HG03280 (cell line): Measurements from ENCODE around the gene SLC38A10.

ENCODE experiments used
- ATAC-seq: cut with Tn5 transposase; IDR thresholded peaks from one replicate; pipeline ENCODE4 v1.9.1; 2021; ENCODE audit warnings: mild to moderate bottlenecking, moderate library complexity; ENCODE audit not compliant: unreplicated experiment

Gene SLC38A10

DNA sequence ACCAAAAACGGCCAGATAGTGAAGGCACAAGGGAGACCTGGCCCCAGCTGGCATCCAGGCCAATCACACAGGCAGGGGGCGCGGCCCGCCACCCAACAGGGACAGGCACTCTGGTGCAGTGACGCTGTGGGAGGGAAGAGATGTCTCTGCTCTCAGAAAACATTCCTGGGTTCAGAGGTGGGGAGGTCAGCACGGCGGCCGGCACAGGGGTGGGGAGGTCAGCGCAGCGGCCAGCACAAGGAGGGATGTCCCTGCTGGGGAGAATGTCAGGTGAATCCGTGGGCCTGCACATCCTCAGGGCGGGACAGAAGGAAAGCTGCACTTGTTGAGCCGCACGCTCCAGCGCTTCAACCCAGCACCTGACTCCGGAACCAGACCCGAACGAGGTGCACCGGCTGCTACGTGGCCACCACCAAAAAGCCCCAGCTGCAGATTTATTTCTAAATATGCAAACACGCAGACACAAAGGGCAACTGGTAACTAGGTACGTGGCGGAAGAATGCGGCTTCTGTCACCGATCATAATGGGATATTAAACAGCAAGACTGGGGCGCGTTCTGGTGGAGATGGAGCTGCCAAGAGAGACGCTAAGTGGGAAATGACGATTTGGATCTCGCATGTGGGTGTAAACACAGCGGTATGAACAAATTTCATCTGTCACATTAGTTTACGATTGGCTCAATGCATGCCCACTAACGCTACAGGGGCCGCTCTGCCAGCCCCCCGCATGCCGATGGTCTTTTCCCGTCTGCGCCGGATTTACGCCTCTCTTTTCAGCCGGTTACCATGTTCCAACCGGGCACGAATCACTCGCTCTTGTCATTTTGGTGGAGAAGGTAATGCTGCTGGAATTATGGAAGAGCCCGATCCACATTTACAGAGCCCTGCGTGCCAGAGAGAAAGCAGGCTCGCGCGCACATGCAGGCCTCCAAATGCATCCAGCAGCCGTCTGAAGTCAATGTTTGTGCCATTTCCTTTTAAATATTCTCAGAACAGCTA lies 15.5 kb downstream of the SLC38A10 start:
- no peak for ATAC-seq

GRCh38 chr17:81278831-81279230 lies 16.3 kb downstream of the SLC38A10 start:
- ATAC-seq = no peak

- ATAC-seq = no peak
Measured at GRCh38 chr17:81277946-81278693, 17.0 kb downstream of the SLC38A10 start.

DNA sequence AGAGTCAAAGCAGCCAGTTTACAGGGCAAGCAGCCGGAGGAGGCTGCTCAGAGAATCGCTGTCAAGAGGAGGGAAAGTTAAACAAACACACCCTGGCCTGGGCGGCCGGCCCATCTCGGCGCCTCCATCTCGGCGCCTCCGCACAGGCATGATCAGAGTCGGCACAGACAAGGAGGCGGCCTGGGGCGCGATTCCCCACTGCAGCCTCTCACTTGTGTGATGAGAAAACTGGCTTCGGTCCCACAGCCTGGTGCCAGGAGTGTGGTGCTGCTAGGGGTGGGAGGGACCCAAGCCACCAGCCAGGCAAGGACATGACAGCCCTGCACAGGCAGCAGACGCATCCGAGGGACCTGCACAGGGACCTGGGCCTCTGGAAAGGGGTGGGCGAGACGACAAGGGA lies 17.7 kb downstream of the SLC38A10 start:
- ATAC-seq = no peak

- ATAC-seq = no peak
Measured at GRCh38 chr17:81276781-81277180, 18.3 kb downstream of the SLC38A10 start.

GRCh38 chr17:81274471-81274855 lies 20.6 kb downstream of the SLC38A10 start:
- ATAC-seq = no peak

DNA sequence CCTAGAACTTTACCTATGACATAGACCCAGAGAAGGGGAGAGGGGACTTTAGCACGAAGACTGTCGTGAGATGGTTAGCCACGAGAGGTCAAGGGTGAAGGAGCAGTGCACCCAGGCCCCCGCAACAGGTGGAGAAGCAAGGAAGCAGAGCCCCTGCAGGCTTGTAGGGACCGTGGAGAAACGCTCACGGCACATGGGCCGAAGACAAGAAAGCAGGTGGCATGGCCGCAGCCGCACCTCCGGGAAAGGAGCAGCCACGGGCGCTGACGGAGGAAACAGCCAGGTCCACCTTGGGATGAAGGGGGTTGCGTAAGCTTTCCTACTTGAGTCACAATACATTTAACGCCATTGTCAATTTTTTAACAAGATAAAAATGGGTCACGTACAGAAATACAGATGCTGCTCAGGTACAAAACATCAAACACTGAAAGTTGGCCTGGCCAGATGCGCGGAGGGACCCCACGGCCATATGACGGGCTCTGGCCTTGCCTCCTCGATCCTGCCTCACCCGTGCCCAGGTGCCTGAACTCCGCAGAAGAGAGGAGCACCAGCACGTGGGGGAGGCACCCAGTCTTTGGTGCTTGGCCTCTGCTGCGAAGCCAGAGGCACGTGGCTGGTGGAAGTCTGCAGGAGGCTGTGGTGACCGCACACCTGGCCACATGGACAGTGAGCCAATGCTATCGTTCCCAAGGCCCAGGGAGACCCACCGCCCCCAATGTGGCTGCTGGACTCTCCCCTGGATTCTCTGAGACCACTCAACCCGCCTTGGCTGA lies 21.2 kb downstream of the SLC38A10 start:
- ATAC-seq = no peak

GRCh38 chr17:81272616-81273015 lies 22.5 kb downstream of the SLC38A10 start:
- no peak for ATAC-seq

GRCh38 chr17:81271226-81271625 lies 23.9 kb downstream of the SLC38A10 start:
- ATAC-seq = no peak

- ATAC-seq = no peak
Measured at GRCh38 chr17:81270279-81270678, 24.8 kb downstream of the SLC38A10 start.

DNA sequence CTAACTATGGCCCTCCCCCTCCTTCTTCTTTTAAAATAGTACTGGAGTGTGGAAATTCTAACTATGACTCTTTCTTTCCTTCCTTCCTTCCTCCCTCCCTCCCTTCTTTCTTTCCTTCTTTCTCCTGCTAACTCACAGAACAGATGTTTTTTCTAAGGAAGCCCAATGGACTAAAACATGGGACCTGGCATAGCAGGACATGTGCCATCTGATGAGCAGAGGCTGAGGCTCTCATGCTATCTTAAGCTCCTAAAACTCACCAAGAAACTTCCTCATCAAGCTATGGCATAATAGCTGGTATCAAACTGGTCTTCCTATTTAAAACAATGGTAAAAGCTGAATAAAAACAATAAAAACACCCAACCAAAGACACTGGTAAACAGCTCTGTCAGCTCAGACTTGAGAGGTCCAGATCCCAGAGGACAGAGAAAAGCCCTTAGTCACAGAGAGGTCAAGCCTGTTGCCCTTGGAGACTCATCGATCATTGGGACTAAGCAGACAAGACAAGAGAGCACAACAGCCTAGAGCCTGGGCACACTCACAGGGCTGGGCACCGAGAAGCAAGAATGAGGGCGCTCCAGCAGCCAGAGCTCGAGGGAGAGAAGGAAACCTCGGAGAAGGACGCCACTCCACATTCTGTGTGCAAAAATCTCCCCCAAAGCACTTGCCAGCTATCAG lies 27.6 kb downstream of the SLC38A10 start:
- no peak for ATAC-seq

DNA sequence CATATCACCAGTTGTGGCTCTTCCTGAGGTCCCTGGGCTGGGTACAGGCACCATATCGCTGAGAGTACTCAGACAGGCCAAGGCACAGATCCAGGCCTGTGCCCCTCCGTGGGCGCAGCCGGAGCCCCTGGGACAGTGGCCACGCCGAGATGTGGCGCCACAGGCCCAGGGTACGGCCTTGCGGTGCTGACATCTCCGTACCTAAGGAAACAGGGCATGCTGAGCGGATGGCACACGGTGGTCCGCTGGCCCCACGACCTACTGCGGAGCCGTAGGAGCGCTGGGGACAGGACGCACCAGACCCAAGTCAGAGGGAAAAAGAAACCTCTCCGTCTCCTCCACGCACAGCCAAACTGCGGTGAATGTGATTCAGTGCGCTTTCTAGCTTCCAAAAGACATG lies 29.5 kb downstream of the SLC38A10 start:
- ATAC-seq = no peak

- ATAC-seq = no peak
Measured at GRCh38 chr17:81264640-81265039, 30.5 kb downstream of the SLC38A10 start.

DNA sequence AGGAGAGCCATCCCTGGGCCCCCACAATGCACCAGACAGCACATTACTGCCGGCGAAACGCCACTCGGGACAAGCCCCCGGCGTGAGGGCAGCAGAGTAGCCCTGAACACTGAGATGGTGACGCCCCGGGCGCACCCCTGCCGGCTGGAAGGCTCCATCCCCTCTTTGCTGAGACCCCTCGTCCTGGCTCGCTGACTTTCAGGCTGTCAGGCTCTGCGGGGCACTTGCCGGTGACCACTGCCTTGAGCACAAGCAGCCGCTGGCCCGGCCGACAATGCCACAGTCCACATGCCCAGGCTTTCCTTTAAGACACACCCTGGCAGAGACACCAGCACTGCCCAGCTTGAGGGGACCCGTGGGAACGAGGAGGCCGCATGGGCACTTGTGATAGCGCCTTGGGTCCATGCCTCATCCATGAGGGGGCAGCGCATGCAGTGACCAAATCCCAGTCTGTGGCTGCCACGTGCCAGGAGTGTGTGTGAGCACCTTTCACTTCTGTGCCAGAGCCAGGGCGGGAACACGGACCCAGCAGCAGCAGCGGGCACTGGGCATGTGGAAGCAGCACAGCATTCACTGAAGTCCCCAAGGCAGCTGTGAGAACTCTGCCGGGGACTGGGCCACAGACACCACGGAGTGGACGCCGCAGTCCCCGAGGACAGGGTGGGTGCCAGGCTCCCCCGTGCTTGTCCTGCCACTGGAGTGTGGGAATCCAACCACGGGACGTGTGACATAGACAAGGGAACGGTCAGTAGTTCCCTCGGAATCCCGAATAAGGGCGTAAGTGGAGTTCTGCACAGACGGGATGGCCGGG lies 31.5 kb downstream of the SLC38A10 start:
- ATAC-seq = no peak

DNA sequence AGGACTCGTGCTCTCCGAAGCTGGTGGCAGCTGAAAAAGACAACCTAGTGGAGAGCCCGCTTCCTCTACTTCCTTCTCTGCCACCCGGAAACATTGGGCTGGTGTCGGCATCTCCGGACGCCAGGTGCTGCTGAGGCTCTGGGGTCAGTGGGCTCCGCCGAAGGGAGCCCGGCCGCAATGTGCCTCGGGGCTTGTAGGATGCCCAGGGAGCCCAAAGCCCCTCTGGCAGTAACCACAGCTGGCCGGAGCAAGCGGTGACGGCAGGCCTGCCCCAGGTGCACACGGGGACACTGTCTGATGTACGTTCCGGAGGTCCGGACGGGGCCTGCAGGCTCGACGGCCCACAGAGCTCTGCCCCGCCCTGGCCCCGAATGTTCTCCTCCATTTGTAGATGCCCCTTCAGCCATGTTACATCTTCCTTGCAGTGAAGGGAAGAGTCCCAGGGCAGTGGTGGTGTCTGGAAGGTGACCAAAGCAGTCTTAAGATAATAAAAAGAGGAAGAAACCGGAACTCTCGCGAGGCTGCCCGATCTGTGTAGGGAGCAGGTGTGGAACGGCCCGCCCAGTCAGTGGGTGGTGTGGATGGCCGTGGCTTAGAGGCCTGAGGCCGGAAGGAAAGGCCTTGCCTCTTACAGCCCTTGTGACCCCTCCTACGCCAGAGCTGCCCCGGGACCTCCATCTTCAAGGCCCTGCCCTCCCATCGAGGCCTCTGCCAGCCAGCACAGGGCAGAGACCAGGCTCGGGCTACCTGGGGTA lies 33.3 kb downstream of the SLC38A10 start:
- ATAC-seq = no peak

DNA sequence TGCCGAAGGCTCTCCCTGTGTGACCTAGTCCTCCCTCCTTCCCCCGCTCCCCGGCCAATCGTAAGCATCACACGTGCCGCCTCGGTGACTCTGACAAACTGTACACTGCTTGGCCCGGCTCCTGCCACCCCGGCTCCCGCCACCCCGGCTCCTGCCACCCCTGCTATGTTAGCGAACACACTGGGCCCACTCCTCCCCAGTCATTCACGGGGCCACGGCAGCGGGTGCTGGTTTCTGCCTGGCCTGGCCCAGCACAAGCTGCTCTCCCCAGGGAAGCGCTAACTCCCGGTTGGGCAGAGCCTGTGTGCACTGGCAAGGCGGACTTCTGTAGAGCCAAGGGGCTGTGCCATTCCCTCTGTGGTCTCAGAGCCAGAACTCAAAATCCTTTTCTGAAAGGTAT lies 34.0 kb downstream of the SLC38A10 start:
- ATAC-seq = no peak

DNA sequence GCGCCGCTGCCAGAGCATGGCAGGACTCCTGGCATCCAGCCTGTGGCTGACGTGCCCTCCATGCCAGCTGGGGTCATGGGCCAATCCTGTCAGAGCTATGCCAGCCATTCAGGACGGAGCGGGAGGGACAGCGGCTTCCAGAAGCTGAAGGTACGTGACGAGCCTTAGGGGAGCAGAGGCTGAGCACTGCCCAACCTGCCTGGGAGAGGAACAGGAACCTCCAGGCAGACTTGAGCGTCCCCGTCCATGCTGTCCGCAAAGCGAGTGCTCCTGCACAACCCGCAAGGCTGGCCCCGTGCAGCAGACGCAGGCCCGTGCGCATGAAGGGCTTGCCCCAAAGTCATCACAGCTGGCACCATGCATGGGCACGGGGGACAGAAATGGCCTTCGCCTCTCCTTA lies 34.5 kb downstream of the SLC38A10 start:
- no peak for ATAC-seq

- ATAC-seq = no peak
Measured at GRCh38 chr17:81260171-81260570, 34.9 kb downstream of the SLC38A10 start.

DNA sequence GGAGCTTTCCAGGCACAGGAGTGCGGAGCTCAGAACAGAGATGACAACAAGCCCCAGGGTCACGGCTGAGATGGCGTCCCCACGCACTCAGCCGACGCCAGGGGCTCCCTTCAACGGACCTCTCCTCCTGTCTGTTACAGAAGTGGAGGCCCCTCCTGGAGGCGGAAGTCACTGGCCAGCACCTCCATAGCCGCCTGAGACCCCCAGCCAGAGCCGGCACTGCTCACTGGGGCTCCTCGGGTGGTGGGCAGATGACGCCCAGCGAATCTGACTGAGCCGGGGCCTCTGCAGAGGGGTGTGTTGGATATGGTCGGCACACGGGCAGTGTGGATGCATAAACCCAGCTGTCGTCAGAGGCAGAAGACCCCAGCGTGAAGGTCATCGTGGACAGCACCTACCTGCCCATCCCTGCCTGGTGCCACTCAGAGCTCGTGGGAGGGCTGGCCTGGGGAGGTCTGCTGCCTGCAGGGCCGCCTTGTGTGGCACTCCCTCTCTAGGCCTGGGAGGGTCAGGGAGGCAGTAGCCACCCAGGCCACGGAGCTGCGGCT lies 36.0 kb downstream of the SLC38A10 start:
- ATAC-seq = no peak
